ENCODE data around the gene CSRNP2.

GRCh38 chr12:51128919-51129318, 45.5 kb upstream of the CSRNP2 start:
- no peak for TF ChIP-seq RELA (CRISPR knock-in tag; IDR thresholded peaks at IDR 0.05; ENCODE audit: borderline replicate concordance)
- TF ChIP-seq, protein P1, sequence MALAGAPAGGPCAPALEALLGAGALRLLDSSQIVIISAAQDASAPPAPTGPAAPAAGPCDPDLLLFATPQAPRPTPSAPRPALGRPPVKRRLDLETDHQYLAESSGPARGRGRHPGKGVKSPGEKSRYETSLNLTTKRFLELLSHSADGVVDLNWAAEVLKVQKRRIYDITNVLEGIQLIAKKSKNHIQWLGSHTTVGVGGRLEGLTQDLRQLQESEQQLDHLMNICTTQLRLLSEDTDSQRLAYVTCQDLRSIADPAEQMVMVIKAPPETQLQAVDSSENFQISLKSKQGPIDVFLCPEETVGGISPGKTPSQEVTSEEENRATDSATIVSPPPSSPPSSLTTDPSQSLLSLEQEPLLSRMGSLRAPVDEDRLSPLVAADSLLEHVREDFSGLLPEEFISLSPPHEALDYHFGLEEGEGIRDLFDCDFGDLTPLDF (CRISPR knock-in tag; IDR thresholded peaks at IDR 0.05): no peak
- TF ChIP-seq CTCF (IDR thresholded peaks at IDR 0.05): no peak
- TF ChIP-seq, protein P2, sequence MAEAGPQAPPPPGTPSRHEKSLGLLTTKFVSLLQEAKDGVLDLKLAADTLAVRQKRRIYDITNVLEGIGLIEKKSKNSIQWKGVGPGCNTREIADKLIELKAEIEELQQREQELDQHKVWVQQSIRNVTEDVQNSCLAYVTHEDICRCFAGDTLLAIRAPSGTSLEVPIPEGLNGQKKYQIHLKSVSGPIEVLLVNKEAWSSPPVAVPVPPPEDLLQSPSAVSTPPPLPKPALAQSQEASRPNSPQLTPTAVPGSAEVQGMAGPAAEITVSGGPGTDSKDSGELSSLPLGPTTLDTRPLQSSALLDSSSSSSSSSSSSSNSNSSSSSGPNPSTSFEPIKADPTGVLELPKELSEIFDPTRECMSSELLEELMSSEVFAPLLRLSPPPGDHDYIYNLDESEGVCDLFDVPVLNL (CRISPR knock-in tag; IDR thresholded peaks at IDR 0.05; ENCODE audit: borderline replicate concordance, low read depth): no peak
